H1 (cell line): ENCODE measurements around the gene KNCN. TPM values are rescaled to one million over a fixed set of nuclear protein-coding genes. Genes with fewer than 3 reads are reported as not detected.

ENCODE experiments used
- CTCF ChIA-PET: fragments of 300-600 bp; sonication (Branson Sonifier 250); formaldehyde crosslinking; loops from one replicate; lab custom pipeline; 2021; ENCODE audit not compliant: partially characterized antibody; lab: Charles Lee
- POLR2A ChIA-PET: fragments of 300-600 bp; sonication (Branson Sonifier 250); formaldehyde crosslinking; loops from one replicate; lab custom pipeline; 2021; ENCODE audit warnings: inconsistent platforms; ENCODE audit not compliant: partially characterized antibody; lab: Charles Lee
- DNase-seq, 2 experiments: peaks; one replicate each; pipeline versions ENCODE4 v3.0.0 to v3.0.0-alpha.2; 2010 to 2022; ENCODE audit warnings: low spot score in 2 of 2, low read depth in 1 of 2, mixed read lengths in 1 of 2
- FAIRE-seq: peaks from 2 replicates; lab custom pipeline; 2011; peaks lifted over from hg19 to GRCh38; lab: Jason Lieb, UNC
- H2AFZ ChIP-seq: 2 replicates; pipeline ENCODE4 v1.8.1; 2012; ENCODE audit warnings: low read length, inconsistent platforms
- H2AK5ac ChIP-seq: 2 replicates; pipeline ENCODE4 v1.6.1; 2013; ENCODE audit warnings: low read depth, low read length
- H2BK120ac ChIP-seq: replicated peaks from 2 replicates; pipeline ENCODE3; 2013; ENCODE audit warnings: low read depth, low read length, inconsistent platforms
- H2BK12ac ChIP-seq: 2 replicates; pipeline ENCODE4 v1.6.1; 2013; ENCODE audit warnings: low read depth, low read length
- H2BK15ac ChIP-seq: 2 replicates; pipeline ENCODE4 v1.6.1; 2013; ENCODE audit warnings: low read length
- H2BK20ac ChIP-seq: 2 replicates; pipeline ENCODE4 v1.6.1; 2013; ENCODE audit warnings: low read length
- H2BK5ac ChIP-seq: 2 replicates; pipeline ENCODE4 v1.6.1; 2013; ENCODE audit warnings: low read depth, low read length
- H3K14ac ChIP-seq: 2 replicates; pipeline ENCODE4 v1.6.1; 2013; ENCODE audit warnings: inconsistent platforms; ENCODE audit not compliant: insufficient read length
- H3K18ac ChIP-seq: 2 replicates; pipeline ENCODE4 v1.6.1; 2013; ENCODE audit warnings: low read length; ENCODE audit errors: extremely low read depth
- H3K23ac ChIP-seq: 2 replicates; pipeline ENCODE4 v1.6.1; 2013; ENCODE audit warnings: inconsistent platforms; ENCODE audit not compliant: insufficient read length
- H3K23me2 ChIP-seq: 2 replicates; pipeline ENCODE4 v1.6.1; 2013; ENCODE audit warnings: low read depth, low read length
- H3K27ac ChIP-seq: 2 replicates; pipeline ENCODE4 v1.6.1; 2011; ENCODE audit warnings: low read depth, low read length, inconsistent platforms
- H3K27me3 ChIP-seq, 4 experiments: replicated peaks in 1 of 4; 1 replicate in 1 of 4; 2 replicates in 3 of 4; pipeline versions ENCODE4 v1.6.1 to v1.8.1; 2011 to 2013; ENCODE audit warnings: low read length in 3 of 4, mild to moderate bottlenecking in 3 of 4, inconsistent platforms in 2 of 4, mixed read lengths in 2 of 4, moderate library complexity in 1 of 4; ENCODE audit not compliant: control insufficient read depth in 3 of 4, insufficient read depth in 3 of 4; ENCODE audit errors: extremely low read depth in 1 of 4
- H3K36me3 ChIP-seq, 4 experiments: 2 replicates each; pipeline versions ENCODE4 v1.6.1 to v1.8.1; 2011 to 2013; ENCODE audit warnings: mild to moderate bottlenecking in 4 of 4, low read length in 3 of 4, moderate library complexity in 2 of 4, control low read depth in 1 of 4, inconsistent platforms in 1 of 4; ENCODE audit not compliant: insufficient read depth in 4 of 4, control insufficient read depth in 2 of 4
- H3K4ac ChIP-seq: replicated peaks from 2 replicates; pipeline ENCODE3; 2013; ENCODE audit warnings: low read length, low read depth, mixed read lengths, inconsistent platforms; ENCODE audit not compliant: insufficient read length
- H3K4me1 ChIP-seq, 4 experiments: replicated peaks in 1 of 4; 1 replicate in 1 of 4; 2 replicates in 3 of 4; pipeline versions ENCODE4 v1.6.1 to v1.8.1; 2011 to 2013; ENCODE audit warnings: low read length in 3 of 4, inconsistent platforms in 2 of 4, mixed read lengths in 1 of 4; ENCODE audit not compliant: insufficient read depth in 4 of 4, control insufficient read depth in 3 of 4
- H3K4me2 ChIP-seq, 2 experiments: 2 replicates each; pipeline versions ENCODE4 v1.6.1 to v1.8.1; 2011 to 2013; ENCODE audit warnings: low read depth in 2 of 2, low read length in 2 of 2, control low read depth in 1 of 2, inconsistent platforms in 1 of 2, mild to moderate bottlenecking in 1 of 2; ENCODE audit not compliant: insufficient read depth in 1 of 2
- H3K4me3 ChIP-seq, 4 experiments: fragments of 200-600, 300-600 bp in 1 of 4; sonication (generic), shearing (Covaris generic), sonication (Bioruptor Twin) in 1 of 4; 2 replicates each; pipeline versions ENCODE4 v1.5.1 to v1.8.1; 2011 to 2016; ENCODE audit warnings: low read length in 4 of 4, low read depth in 3 of 4, control low read depth in 2 of 4, inconsistent platforms in 2 of 4, mild to moderate bottlenecking in 2 of 4, mixed read lengths in 1 of 4, moderate library complexity in 1 of 4; ENCODE audit not compliant: insufficient read depth in 2 of 4; ENCODE audit errors: extremely low read depth in 1 of 4
- H3K56ac ChIP-seq: replicated peaks from 2 replicates; pipeline ENCODE3; 2013; ENCODE audit warnings: low read depth, mild to moderate bottlenecking, mixed read lengths, low read length, inconsistent platforms; ENCODE audit not compliant: insufficient read length
- H3K79me1 ChIP-seq: 2 replicates; pipeline ENCODE4 v1.6.1; 2013; ENCODE audit warnings: low read depth, low read length, control low read depth
- H3K79me2 ChIP-seq, 2 experiments: 2 replicates each; pipeline versions ENCODE4 v1.6.1 to v1.8.1; 2012 to 2013; ENCODE audit warnings: low read length in 2 of 2, mild to moderate bottlenecking in 2 of 2, inconsistent platforms in 1 of 2; ENCODE audit not compliant: insufficient read depth in 2 of 2, control insufficient read depth in 1 of 2
- H3K9ac ChIP-seq, 4 experiments: replicated peaks in 1 of 4; 1 replicate in 1 of 4; 2 replicates in 3 of 4; pipeline versions ENCODE4 v1.6.1 to v1.8.1; 2011 to 2013; ENCODE audit warnings: low read depth in 3 of 4, low read length in 3 of 4, control low read depth in 2 of 4, mild to moderate bottlenecking in 2 of 4, moderate library complexity in 2 of 4, inconsistent platforms in 1 of 4; ENCODE audit errors: extremely low read depth in 1 of 4
- H3K9me3 ChIP-seq, 2 experiments: 2 replicates each; pipeline versions ENCODE4 v1.6.1 to v1.8.1; 2012 to 2013; ENCODE audit warnings: mild to moderate bottlenecking in 2 of 2, moderate library complexity in 2 of 2, control low read depth in 1 of 2, inconsistent platforms in 1 of 2, low read depth in 1 of 2, low read length in 1 of 2, mixed read lengths in 1 of 2; ENCODE audit not compliant: insufficient read depth in 2 of 2
- H4K20me1 ChIP-seq, 2 experiments: replicated peaks in 1 of 2; 2 replicates each; pipeline versions ENCODE3 to v1.8.1; 2011 to 2013; ENCODE audit warnings: inconsistent platforms in 2 of 2, low read length in 2 of 2, mild to moderate bottlenecking in 1 of 2; ENCODE audit not compliant: insufficient read depth in 2 of 2, control insufficient read depth in 1 of 2
- H4K5ac ChIP-seq: 2 replicates; pipeline ENCODE4 v1.6.1; 2013; ENCODE audit warnings: low read length, low read depth, mixed read lengths, inconsistent platforms; ENCODE audit not compliant: insufficient read length
- H4K8ac ChIP-seq: 2 replicates; pipeline ENCODE4 v1.8.0; 2013; ENCODE audit warnings: mild to moderate bottlenecking, moderate library complexity, low read length, inconsistent platforms; ENCODE audit not compliant: insufficient read depth; ENCODE audit errors: extremely low read depth
- H4K91ac ChIP-seq: replicated peaks from 2 replicates; pipeline ENCODE3; 2013; ENCODE audit warnings: low read length, mixed read lengths, inconsistent platforms; ENCODE audit not compliant: insufficient read length
- BRCA1 ChIP-seq: IDR thresholded peaks from 2 replicates; pipeline ENCODE4 v1.6.1; 2012; ENCODE audit warnings: low read depth, low read length, improper control_type of control experiment
- SAP30 ChIP-seq: fragments of 300-600 bp; sonication (generic); IDR thresholded peaks from 2 replicates; pipeline ENCODE4 v1.7.1; 2012; ENCODE audit warnings: low read length, moderate library complexity, mild to moderate bottlenecking, inconsistent platforms; ENCODE audit not compliant: insufficient read depth, insufficient replicate concordance
- WGBS, 2 experiments: shearing (Covaris generic) in 1 of 2; methylation state at CpG; one replicate each; pipeline versions ENCODE4 v1.1.6 to v1.1.7; 2013 to 2015; ENCODE audit warnings: low lambda C conversion rate in 2 of 2, mixed read lengths in 2 of 2, inconsistent platforms in 1 of 2, low coverage in 1 of 2, missing lambda C conversion rate in 1 of 2; ENCODE audit not compliant: insufficient replicate concordance in 2 of 2, insufficient coverage in 1 of 2, insufficient read length in 1 of 2; ENCODE audit errors: extremely low coverage in 1 of 2, missing lambda C conversion rate in 1 of 2; 5-methylcytosine and 5-hydroxymethylcytosine counted together
- polyA plus RNA-seq, 7 experiments: library from polyadenylated mRNA; depleted of rRNA in 3 of 7; stranded (reverse) in 5 of 7; unstranded in 2 of 7; fragments of >200 nt in 5 of 7; fragments of 200-250 nt in 2 of 7; gene quantifications; 1 replicate in 5 of 7; 2 replicates in 1 of 7; 4 replicates in 1 of 7; pipeline versions ENCODE4 v1.2.1 to v1.2.3, GENCODE V29; 2011 to 2013; ENCODE audit warnings: missing spikeins in 2 of 7, mixed read lengths in 2 of 7
- total RNA-seq: library from RNA; stranded (reverse); fragmentation: NEBNext Ultra II Directional; extraction: Animal tissue kit (Norgen Biotek cat#: 25700); gene quantifications from 2 replicates; pipeline ENCODE4 v1.2.1, GENCODE V29; 2021

Gene KNCN
- total and polyA plus RNA-seq, 2 of the 8 experiments (the other 6 are each of a cell fraction or from before 2014, with no cell fraction given), result not detected

GRCh38 chr1:46582972-46583371 is 31.5 kb upstream of the KNCN start:
- TF ChIP-seq BRCA1 (no peak), SAP30 (no peak)
- Histone ChIP-seq H3K27me3 (no peaks in the 10 kb centered on the region), H3K56ac (no peak overlapping the region), H3K4ac (no peak overlapping the region), H3K9me3 (no peaks in the 10 kb centered on the region), H2BK120ac (no peak overlapping the region), H2AK5ac (no peak overlapping the region), H3K23me2 (no peaks in the 10 kb centered on the region), H3K4me2 (no peak overlapping the region), H3K79me1 (no peaks in the 10 kb centered on the region), H2BK15ac (no peak overlapping the region), H4K91ac (no peak overlapping the region), H3K27ac (no peak overlapping the region), H3K79me2 (no peaks in the 10 kb centered on the region), H2AFZ (no peak overlapping the region), H3K4me1 (peaks cover 0 to 3% (median under 1%) of the 10 kb centered on the region in 4 experiments; a peak in 1 of 7 replicates), H4K8ac (no peak overlapping the region), H3K14ac (no peak overlapping the region), H4K5ac (no peak overlapping the region), H3K23ac (no peak overlapping the region), H3K18ac (no peak overlapping the region), H2BK20ac (no peak overlapping the region), H3K4me3 (no peak overlapping the region), H3K36me3 (peaks cover 0 to 9% (median 0%) of the 10 kb centered on the region in 4 experiments; a peak in 2 of 8 replicates), H2BK5ac (no peak overlapping the region), H4K20me1 (no peaks in the 10 kb centered on the region), H2BK12ac (no peak overlapping the region), H3K9ac (no peak overlapping the region)
- POLR2A ChIA-PET, result interaction anchor here (1.1 kb wide), 1 partner anchor 21 kb away, joined by 3 read pairs; the partner anchor contains the start of gene MKNK1
- WGBS, 2 experiments, result 91% methylated on average over 7 of the region's 7 CpGs; no CpG with 5 or more reads in 1 of the 2 experiments
- CTCF ChIA-PET, result interaction anchor here (0.7 to 8.2 kb wide), 9 partner anchors 12 to 590 kb away, joined by 3 to 52 read pairs (median 3); partner anchors contain the start of gene MKNK1
- no peak for FAIRE-seq
- DNase-seq, result no peak
